Skin epidermis (tissue), 12 donors: ENCODE measurements around the gene USP17L30.
A peak's percentile ranks its signal among the peaks of the same experiment; 100 is the strongest.
"Not testable (repeated sequence)": the region's sequence is repeated elsewhere in the genome, so short reads cannot be mapped to it uniquely, and the experiment has no call there.

ENCODE experiments used
- H3K27ac ChIP-seq, 21 experiments: fragments of 200-600 bp; sonication (generic) in 11 of 21; one replicate each; pipeline ENCODE4 v1.5.0; 2020; ENCODE audit warnings: mild to moderate bottlenecking in 3 of 21, inconsistent platforms in 2 of 21, moderate library complexity in 2 of 21
- H3K4me3 ChIP-seq, 7 experiments: fragments of 200-600 bp; sonication (generic) in 2 of 7; one replicate each; pipeline ENCODE4 v1.5.0; 2020; ENCODE audit warnings: inconsistent platforms in 2 of 7, mild to moderate bottlenecking in 2 of 7, moderate library complexity in 1 of 7

USP17L30 gene, protein sequence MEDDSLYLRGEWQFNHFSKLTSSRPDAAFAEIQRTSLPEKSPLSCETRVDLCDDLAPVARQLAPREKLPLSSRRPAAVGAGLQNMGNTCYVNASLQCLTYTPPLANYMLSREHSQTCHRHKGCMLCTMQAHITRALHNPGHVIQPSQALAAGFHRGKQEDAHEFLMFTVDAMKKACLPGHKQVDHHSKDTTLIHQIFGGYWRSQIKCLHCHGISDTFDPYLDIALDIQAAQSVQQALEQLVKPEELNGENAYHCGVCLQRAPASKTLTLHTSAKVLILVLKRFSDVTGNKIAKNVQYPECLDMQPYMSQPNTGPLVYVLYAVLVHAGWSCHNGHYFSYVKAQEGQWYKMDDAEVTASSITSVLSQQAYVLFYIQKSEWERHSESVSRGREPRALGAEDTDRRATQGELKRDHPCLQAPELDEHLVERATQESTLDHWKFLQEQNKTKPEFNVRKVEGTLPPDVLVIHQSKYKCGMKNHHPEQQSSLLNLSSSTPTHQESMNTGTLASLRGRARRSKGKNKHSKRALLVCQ

DNA sequence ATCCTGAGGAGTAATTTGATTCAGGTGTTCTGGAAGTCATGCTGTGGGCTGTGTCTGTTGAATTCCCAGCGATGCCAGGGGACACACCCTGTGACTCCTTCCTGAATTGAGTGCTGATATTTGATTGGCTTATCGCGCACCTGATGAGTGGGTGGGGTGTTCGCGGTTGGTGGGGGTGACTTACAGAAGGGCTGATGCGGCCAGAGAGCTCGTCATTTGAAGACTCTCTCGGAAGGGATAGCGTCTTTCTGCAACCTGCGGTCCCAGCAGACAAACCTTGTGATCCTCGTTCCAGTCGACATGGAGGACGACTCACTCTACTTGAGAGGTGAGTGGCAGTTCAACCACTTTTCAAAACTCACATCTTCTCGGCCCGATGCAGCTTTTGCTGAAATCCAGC is at the start of gene USP17L30:
TSS of gene USP17L30 (plus strand) at position 301 of the 400 bp plus-strand sequence. CDS start at position 301, 0 bp downstream.
- H3K27ac ChIP-seq, H3K4me3 ChIP-seq: not testable (repeated sequence)

DNA sequence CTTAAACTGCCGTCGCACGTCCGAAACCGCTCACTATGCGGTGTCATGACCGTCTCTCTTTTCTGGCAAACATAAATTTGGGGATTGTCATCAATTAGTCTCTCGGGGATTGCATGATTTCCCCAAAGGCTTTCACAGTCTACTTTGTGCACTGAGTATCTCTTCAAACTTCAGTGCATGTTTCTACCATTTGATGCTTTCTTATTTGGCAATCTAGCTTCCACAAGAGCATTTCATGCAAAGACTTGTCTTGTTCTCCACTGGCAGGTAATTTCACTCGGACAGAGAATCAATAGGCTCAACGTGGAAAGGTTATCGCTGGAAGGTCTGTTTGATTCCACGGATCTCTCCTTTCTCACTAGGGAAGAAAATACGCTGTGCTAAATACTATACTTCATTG is 38.7 kb upstream of the USP17L30 start:
- H3K4me3 ChIP-seq, H3K27ac ChIP-seq: not testable (repeated sequence)

DNA sequence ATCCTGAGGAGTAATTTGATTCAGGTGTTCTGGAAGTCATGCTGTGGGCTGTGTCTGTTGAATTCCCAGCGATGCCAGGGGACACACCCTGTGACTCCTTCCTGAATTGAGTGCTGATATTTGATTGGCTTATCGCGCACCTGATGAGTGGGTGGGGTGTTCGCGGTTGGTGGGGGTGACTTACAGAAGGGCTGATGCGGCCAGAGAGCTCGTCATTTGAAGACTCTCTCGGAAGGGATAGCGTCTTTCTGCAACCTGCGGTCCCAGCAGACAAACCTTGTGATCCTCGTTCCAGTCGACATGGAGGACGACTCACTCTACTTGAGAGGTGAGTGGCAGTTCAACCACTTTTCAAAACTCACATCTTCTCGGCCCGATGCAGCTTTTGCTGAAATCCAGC is 38.1 kb upstream of the USP17L30 start, which contains the start of gene USP17L24:
TSS of gene USP17L24 (plus strand) at position 301 of the 400 bp plus-strand sequence. CDS start at position 301, 0 bp downstream.
- not testable (repeated sequence) for H3K27ac ChIP-seq, H3K4me3 ChIP-seq

- H3K4me3 ChIP-seq, H3K27ac ChIP-seq: not testable (repeated sequence)
These were observed 33.3 kb upstream of the USP17L30 start, which contains the start of gene USP17L25 for GRCh38 chr4:9329611-9330010. USP17L25 (plus strand) TSS chr4:9329911; CDS start chr4:9329911, 0 bp downstream.

DNA sequence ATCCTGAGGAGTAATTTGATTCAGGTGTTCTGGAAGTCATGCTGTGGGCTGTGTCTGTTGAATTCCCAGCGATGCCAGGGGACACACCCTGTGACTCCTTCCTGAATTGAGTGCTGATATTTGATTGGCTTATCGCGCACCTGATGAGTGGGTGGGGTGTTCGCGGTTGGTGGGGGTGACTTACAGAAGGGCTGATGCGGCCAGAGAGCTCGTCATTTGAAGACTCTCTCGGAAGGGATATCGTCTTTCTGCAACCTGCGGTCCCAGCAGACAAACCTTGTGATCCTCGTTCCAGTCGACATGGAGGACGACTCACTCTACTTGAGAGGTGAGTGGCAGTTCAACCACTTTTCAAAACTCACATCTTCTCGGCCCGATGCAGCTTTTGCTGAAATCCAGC is 28.6 kb upstream of the USP17L30 start, which contains the start of gene USP17L26:
TSS of gene USP17L26 (plus strand) at position 301 of the 400 bp plus-strand sequence. CDS start at position 301, 0 bp downstream.
- not testable (repeated sequence) for H3K4me3 ChIP-seq

GRCh38 chr4:9339103-9339502 is 23.8 kb upstream of the USP17L30 start, which contains the start of gene USP17L5:
USP17L5 (plus strand) TSS chr4:9339403; CDS start chr4:9339403, 0 bp downstream.
- not testable (repeated sequence) for H3K4me3 ChIP-seq, H3K27ac ChIP-seq

More for the DNA sequence above, 28.6 kb upstream of the USP17L30 start, which contains the start of gene USP17L26:
- H3K27ac ChIP-seq, result not testable (repeated sequence)

- H3K27ac ChIP-seq, H3K4me3 ChIP-seq: not testable (repeated sequence)
These were observed 19.1 kb upstream of the USP17L30 start, which contains the start of gene USP17L27 for GRCh38 chr4:9343848-9344247. USP17L27 (plus strand) TSS chr4:9344148; CDS start chr4:9344148, 0 bp downstream.

DNA sequence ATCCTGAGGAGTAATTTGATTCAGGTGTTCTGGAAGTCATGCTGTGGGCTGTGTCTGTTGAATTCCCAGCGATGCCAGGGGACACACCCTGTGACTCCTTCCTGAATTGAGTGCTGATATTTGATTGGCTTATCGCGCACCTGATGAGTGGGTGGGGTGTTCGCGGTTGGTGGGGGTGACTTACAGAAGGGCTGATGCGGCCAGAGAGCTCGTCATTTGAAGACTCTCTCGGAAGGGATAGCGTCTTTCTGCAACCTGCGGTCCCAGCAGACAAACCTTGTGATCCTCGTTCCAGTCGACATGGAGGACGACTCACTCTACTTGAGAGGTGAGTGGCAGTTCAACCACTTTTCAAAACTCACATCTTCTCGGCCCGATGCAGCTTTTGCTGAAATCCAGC is 14.3 kb upstream of the USP17L30 start, which contains the start of gene USP17L28:
TSS of gene USP17L28 (plus strand) at position 301 of the 400 bp plus-strand sequence. CDS start at position 301, 0 bp downstream.
- not testable (repeated sequence) for H3K27ac ChIP-seq, H3K4me3 ChIP-seq

GRCh38 chr4:9350866-9351265 is 12.1 kb upstream of the USP17L30 start:
- not testable (repeated sequence) for H3K4me3 ChIP-seq, H3K27ac ChIP-seq

- H3K27ac ChIP-seq, H3K4me3 ChIP-seq: not testable (repeated sequence)
These were observed 9.6 kb upstream of the USP17L30 start, which contains the start of gene USP17L29 for GRCh38 chr4:9353338-9353737. USP17L29 (plus strand) TSS chr4:9353638; CDS start chr4:9353638, 0 bp downstream.

- H3K27ac ChIP-seq, H3K4me3 ChIP-seq: not testable (repeated sequence)
These were observed 17.0 kb downstream of the USP17L30 start for GRCh38 chr4:9379881-9380280.

DNA sequence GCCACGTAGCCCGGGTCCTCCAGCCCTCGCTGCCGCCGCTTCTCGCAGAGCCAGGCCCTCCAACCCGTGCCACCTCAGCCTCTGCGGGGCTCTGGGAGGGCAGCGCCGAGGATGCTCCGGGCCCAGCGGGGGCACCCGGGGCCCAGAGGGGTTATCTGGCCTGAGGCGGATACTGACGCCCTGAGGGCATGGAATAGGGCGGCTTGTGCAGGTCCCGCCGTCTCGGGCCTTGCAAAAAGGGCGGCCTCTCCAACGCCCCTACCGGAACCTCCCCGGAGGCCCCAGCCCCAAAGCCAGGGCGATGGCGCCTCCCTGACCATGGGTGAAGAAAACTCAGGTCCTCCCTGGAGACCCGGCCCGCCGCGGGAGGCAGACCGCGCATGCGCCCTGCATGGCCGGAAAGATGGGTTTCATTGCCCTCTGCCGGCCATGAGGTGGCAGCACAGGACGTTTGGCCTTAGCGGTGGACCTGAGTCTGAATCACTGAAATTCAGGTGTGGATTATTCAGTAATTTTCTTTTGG is 18.1 kb downstream of the USP17L30 start:
- H3K27ac ChIP-seq, result not testable (repeated sequence)
- peak overlapping the region; percentile 21 to 39 (median 29) for H3K4me3 ChIP-seq

GRCh38 chr4:9384126-9384525 is 21.2 kb downstream of the USP17L30 start:
- H3K27ac ChIP-seq, result no peak overlapping the region

DNA sequence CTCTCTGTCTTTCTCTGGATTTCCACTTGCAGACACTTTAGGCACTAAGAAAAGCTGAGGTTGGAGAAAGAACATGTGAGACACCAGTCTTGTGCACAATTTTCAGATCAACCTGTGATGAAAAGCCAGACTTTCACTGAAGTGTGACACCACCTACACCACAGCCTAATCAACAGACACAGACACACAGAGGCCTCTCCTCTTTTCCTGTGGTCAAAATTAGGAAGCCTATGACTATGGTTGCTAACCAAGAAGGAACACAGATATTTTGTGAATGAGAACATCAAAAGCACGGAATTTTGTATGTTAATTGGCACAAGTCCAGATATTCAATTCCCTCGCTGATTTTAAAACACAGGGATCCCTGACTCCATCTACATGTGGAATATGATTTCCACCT is 26.1 kb downstream of the USP17L30 start:
- not testable (repeated sequence) for H3K27ac ChIP-seq

More at GRCh38 chr4:9384126-9384525, 21.2 kb downstream of the USP17L30 start:
- no peak overlapping the region for H3K4me3 ChIP-seq

GRCh38 chr4:9405774-9406173 is 42.8 kb downstream of the USP17L30 start:
- H3K4me3 ChIP-seq, H3K27ac ChIP-seq: not testable (repeated sequence)

More for the DNA sequence above, 26.1 kb downstream of the USP17L30 start:
- not testable (repeated sequence) for H3K4me3 ChIP-seq

DNA sequence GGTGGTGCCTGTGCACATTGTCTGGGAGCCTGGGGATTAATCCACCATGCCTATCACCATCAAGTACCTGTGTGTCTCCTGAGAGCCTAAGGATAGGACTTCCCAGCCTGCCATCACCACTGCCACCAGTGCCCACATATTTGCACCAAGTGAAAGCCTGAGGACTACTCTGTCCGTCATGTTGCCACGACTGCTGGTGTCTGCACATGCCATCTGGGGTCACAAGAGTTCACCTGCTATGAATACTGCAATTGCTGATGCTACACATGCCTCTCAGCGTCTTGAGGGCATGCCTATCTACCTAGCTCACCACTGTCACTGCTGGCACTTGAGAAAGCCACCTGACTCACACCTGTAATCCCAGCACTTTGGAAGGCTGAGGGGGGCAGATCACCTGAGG is 43.6 kb downstream of the USP17L30 start:
- H3K27ac ChIP-seq, H3K4me3 ChIP-seq: not testable (repeated sequence)

GRCh38 chr4:9409793-9410192 is 46.9 kb downstream of the USP17L30 start:
- Histone ChIP-seq H3K4me3 (no peak overlapping the region), H3K27ac (no peak overlapping the region)
